ENCODE results near the gene SPTBN1. TPM values are rescaled to one million over a fixed set of nuclear protein-coding genes. Genes with fewer than 3 reads are reported as not detected.

The SPTBN1 gene
- total RNA-seq, 1 experiment from 2014 or later: 202 TPM

DNA sequence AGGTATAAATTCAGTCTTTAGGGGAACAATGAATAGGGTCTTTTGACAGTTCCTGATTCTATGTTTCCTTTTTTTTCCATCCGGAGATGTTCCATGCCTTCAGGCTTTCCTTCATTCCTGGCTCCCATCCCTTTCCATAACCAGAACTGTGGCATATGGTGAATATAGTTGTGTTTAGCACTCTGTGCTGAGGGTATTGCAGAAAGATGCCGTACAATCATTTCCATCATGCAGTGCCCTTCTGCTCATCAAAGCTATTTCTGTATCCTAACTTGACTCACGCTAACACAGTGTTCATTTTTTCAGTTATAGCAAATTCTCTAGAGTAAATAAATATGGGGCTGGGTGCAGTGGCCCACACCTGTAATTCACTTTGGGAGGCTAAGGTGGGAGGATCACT is 135.4 kb downstream of the SPTBN1 start:
- Histone ChIP-seq H3K27ac (ENCODE audit: low read length) (no peak overlapping the region), H3K4me1 (ENCODE audit: insufficient read depth, low read length) (peaks cover 38% of the 10 kb centered on the region), H3K79me2 (ENCODE audit: low read length) (peaks cover 98% of the 10 kb centered on the region), H2AFZ (ENCODE audit: low read length) (no peak overlapping the region), H3K9me2 (replicated peaks; ENCODE audit: low read length) (no peaks in the 10 kb centered on the region), H3K4me2 (ENCODE audit: low read length) (no peak overlapping the region), H3K9ac (ENCODE audit: low read length) (no peak overlapping the region), H3K36me3 (ENCODE audit: low read depth, low read length) (peaks cover 10% of the 10 kb centered on the region), H4K20me1 (ENCODE audit: low read length) (peaks cover 24% of the 10 kb centered on the region; the same call in 1 of the 2 replicates), H3K4me3 (ENCODE audit: low read length) (no peak overlapping the region), H3K9me3 (ENCODE audit: low read length) (no peaks in the 10 kb centered on the region), H3F3A (ENCODE audit: low read length, unreplicated experiment) (peaks cover 5% of the 10 kb centered on the region), H3K27me3 (ENCODE audit: low read length) (no peaks in the 10 kb centered on the region)
- no peak for ATAC-seq
- CTCF ChIA-PET: no interaction called here
- intact Hi-C loops (cut with micrococcal nuclease): no loop called here
- POLR2A ChIA-PET (ENCODE audit: unreplicated experiment): no interaction called here
- DNase-seq: no peak
- TF ChIP-seq EZH2 (IDR thresholded peaks at IDR 0.05; ENCODE audit: low read length, unreplicated experiment): no peak
- TF ChIP-seq, protein P1, sequence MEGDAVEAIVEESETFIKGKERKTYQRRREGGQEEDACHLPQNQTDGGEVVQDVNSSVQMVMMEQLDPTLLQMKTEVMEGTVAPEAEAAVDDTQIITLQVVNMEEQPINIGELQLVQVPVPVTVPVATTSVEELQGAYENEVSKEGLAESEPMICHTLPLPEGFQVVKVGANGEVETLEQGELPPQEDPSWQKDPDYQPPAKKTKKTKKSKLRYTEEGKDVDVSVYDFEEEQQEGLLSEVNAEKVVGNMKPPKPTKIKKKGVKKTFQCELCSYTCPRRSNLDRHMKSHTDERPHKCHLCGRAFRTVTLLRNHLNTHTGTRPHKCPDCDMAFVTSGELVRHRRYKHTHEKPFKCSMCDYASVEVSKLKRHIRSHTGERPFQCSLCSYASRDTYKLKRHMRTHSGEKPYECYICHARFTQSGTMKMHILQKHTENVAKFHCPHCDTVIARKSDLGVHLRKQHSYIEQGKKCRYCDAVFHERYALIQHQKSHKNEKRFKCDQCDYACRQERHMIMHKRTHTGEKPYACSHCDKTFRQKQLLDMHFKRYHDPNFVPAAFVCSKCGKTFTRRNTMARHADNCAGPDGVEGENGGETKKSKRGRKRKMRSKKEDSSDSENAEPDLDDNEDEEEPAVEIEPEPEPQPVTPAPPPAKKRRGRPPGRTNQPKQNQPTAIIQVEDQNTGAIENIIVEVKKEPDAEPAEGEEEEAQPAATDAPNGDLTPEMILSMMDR (conservative IDR thresholded peaks at IDR 0.05; ENCODE audit: low read depth, low read length): no peak
- no peak for TF ChIP-seq EZH2phosphoT487 (IDR thresholded peaks at IDR 0.05; ENCODE audit: borderline replicate concordance, low read length)
- BruUV-seq (replicated peaks): no TSS peak

DNA sequence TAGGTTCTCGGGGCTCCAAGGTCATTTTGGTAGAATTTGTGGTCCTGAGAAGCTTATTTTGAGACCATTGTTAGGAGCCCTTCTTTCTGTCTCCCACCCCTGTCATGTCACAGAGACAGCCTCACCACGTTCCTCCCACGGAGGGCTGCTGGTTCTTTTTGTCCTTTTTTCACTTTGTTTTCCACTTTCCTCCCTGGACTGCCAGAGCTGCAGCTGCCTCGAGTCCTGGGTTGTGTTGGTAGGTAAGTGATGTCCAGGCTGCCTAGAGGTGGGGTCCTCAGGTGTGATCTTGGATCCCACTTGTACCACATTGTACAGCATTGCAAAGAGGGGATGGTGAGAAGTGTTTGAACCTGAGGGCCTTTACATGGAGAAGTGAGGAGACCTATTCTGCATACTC is 137.1 kb downstream of the SPTBN1 start:
- no peak for ATAC-seq

DNA sequence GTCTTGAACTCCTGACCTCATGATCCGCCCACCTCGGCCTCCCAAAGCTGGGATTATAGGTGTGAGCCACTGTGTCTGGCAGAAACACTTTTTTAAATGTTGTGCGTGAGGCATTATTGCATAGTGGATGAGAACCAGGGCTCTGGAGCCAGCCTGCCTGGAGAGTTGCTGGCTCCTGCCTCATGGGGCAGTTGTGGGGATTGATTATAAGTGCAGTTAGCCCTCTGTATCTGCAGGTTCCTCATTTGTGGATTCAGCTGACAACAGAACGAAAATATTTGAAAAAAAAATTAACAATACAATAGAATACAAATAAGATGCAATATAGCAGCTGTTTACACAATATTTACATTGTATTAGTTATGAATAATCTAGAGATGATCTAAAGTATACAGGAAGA is 137.9 kb downstream of the SPTBN1 start:
- CTCF ChIA-PET: no interaction called here
- Histone ChIP-seq H3K4me1 (ENCODE audit: insufficient read depth, low read length) (peaks cover 26% of the 10 kb centered on the region), H3K27me3 (ENCODE audit: low read length) (no peaks in the 10 kb centered on the region)

More for the DNA sequence above, 137.1 kb downstream of the SPTBN1 start:
- Histone ChIP-seq H3K27ac (ENCODE audit: low read length) (no peak overlapping the region), H3K9ac (ENCODE audit: low read length) (no peak overlapping the region), H3K4me1 (ENCODE audit: insufficient read depth, low read length) (peaks cover 31% of the 10 kb centered on the region), H3K4me2 (ENCODE audit: low read length) (no peak overlapping the region), H3K27me3 (ENCODE audit: low read length) (no peaks in the 10 kb centered on the region), H2AFZ (ENCODE audit: low read length) (no peak overlapping the region), H3F3A (ENCODE audit: low read length, unreplicated experiment) (peaks cover 5% of the 10 kb centered on the region), H3K4me3 (ENCODE audit: low read length) (no peak overlapping the region), H4K20me1 (ENCODE audit: low read length) (peaks cover 24% of the 10 kb centered on the region), H3K9me2 (replicated peaks; ENCODE audit: low read length) (no peaks in the 10 kb centered on the region), H3K9me3 (ENCODE audit: low read length) (no peaks in the 10 kb centered on the region), H3K36me3 (ENCODE audit: low read depth, low read length) (peaks cover 6% of the 10 kb centered on the region), H3K79me2 (ENCODE audit: low read length) (peaks cover 98% of the 10 kb centered on the region)
- ChIA-PET CTCF (no interaction called here), POLR2A (ENCODE audit: unreplicated experiment) (no interaction called here)
- intact Hi-C loops (cut with micrococcal nuclease): no loop called here
- TF ChIP-seq, protein P1 (conservative IDR thresholded peaks at IDR 0.05; ENCODE audit: low read depth, low read length): no peak
- TF ChIP-seq EZH2phosphoT487 (IDR thresholded peaks at IDR 0.05; ENCODE audit: borderline replicate concordance, low read length): no peak
- no peak for TF ChIP-seq EZH2 (IDR thresholded peaks at IDR 0.05; ENCODE audit: low read length, unreplicated experiment)
- DNase-seq: no peak
- BruUV-seq (replicated peaks): no TSS peak

More for the DNA sequence above, 137.9 kb downstream of the SPTBN1 start:
- Histone ChIP-seq H3K4me3 (ENCODE audit: low read length) (no peak overlapping the region), H3K27ac (ENCODE audit: low read length) (no peak overlapping the region), H3K36me3 (ENCODE audit: low read depth, low read length) (peaks cover 14% of the 10 kb centered on the region), H2AFZ (ENCODE audit: low read length) (no peak overlapping the region), H3F3A (ENCODE audit: low read length, unreplicated experiment) (peaks cover 5% of the 10 kb centered on the region), H3K9me2 (replicated peaks; ENCODE audit: low read length) (no peaks in the 10 kb centered on the region), H4K20me1 (ENCODE audit: low read length) (peaks cover 24% of the 10 kb centered on the region), H3K4me2 (ENCODE audit: low read length) (no peak overlapping the region), H3K9ac (ENCODE audit: low read length) (no peak overlapping the region), H3K9me3 (ENCODE audit: low read length) (no peaks in the 10 kb centered on the region), H3K79me2 (ENCODE audit: low read length) (peaks cover 98% of the 10 kb centered on the region)
- POLR2A ChIA-PET (ENCODE audit: unreplicated experiment): no interaction called here
- DNase-seq: no peak
- no peak for ATAC-seq
- intact Hi-C loops (cut with micrococcal nuclease): no loop called here
- BruUV-seq (replicated peaks): no TSS peak
- no peak for TF ChIP-seq EZH2phosphoT487 (IDR thresholded peaks at IDR 0.05; ENCODE audit: borderline replicate concordance, low read length)
- TF ChIP-seq, protein P1 (conservative IDR thresholded peaks at IDR 0.05; ENCODE audit: low read depth, low read length): no peak
- TF ChIP-seq EZH2 (IDR thresholded peaks at IDR 0.05; ENCODE audit: low read length, unreplicated experiment): no peak

Data from PC-3 (cell line).